ENCODE measurements around the gene THSD7B. TPM values are rescaled to one million over a fixed set of nuclear protein-coding genes. Genes with fewer than 3 reads are reported as not detected.

Gene THSD7B
- total RNA-seq, 1 donor from 2014 or later, result not detected

- no peaks in the 10 kb centered on the region for H3K4me1 Mint-ChIP-seq
- ATAC-seq (ENCODE audit: low read depth) (no peak), DNase-seq (no peak)
- no peaks in the 10 kb centered on the region for H3K36me3 Mint-ChIP-seq (ENCODE audit: low read depth)
- H3K27me3 Mint-ChIP-seq, result no peaks in the 10 kb centered on the region
- POLR2A ChIA-PET, result no interaction called here
- H3K27ac Mint-ChIP-seq, result no peak overlapping the region
- intact Hi-C loops (cut with micrococcal nuclease), result no loop called here
- peaks cover 9% of the 10 kb centered on the region for H3K9me3 Mint-ChIP-seq
- H3K4me3 Mint-ChIP-seq, result no peak overlapping the region
- CTCF ChIA-PET, result no interaction called here
- TF ChIP-seq CTCF (IDR thresholded peaks at IDR 0.05), result no peak
Measured at GRCh38 chr2:137405496-137405895, 640.2 kb downstream of the THSD7B start.

GRCh38 chr2:137411585-137411984 is 646.2 kb downstream of the THSD7B start:
- DNase-seq (no peak), ATAC-seq (ENCODE audit: low read depth) (no peak)
- no peak overlapping the region for H3K27ac Mint-ChIP-seq
- no peaks in the 10 kb centered on the region for H3K4me1 Mint-ChIP-seq
- intact Hi-C loops (cut with micrococcal nuclease), result no loop called here
- peaks cover 5% of the 10 kb centered on the region for H3K9me3 Mint-ChIP-seq
- TF ChIP-seq CTCF (IDR thresholded peaks at IDR 0.05), result no peak
- H3K4me3 Mint-ChIP-seq, result no peak overlapping the region
- CTCF ChIA-PET, result no interaction called here
- H3K27me3 Mint-ChIP-seq, result no peaks in the 10 kb centered on the region
- no peaks in the 10 kb centered on the region for H3K36me3 Mint-ChIP-seq (ENCODE audit: low read depth)
- POLR2A ChIA-PET, result no interaction called here

- Mint-ChIP-seq H3K36me3 (ENCODE audit: low read depth) (no peaks in the 10 kb centered on the region), H3K4me1 (no peaks in the 10 kb centered on the region), H3K9me3 (peaks cover 7% of the 10 kb centered on the region), H3K27ac (no peak overlapping the region), H3K27me3 (no peaks in the 10 kb centered on the region), H3K4me3 (no peak overlapping the region)
- intact Hi-C loops (cut with micrococcal nuclease), result no loop called here
- POLR2A ChIA-PET, result no interaction called here
- CTCF ChIA-PET, result no interaction called here
- DNase-seq (no peak), ATAC-seq (ENCODE audit: low read depth) (no peak)
- no peak for TF ChIP-seq CTCF (IDR thresholded peaks at IDR 0.05)
Measured at GRCh38 chr2:137420744-137421143, 655.4 kb downstream of the THSD7B start.

- ChIA-PET CTCF (no interaction called here), POLR2A (no interaction called here)
- no peak for DNase-seq
- TF ChIP-seq CTCF (IDR thresholded peaks at IDR 0.05), result no peak
- intact Hi-C loops (cut with micrococcal nuclease), result no loop called here
- no peak for ATAC-seq (ENCODE audit: low read depth)
- no peak overlapping the region for H3K27ac Mint-ChIP-seq
- no peaks in the 10 kb centered on the region for H3K9me3 Mint-ChIP-seq
- H3K4me3 Mint-ChIP-seq, result no peak overlapping the region
- H3K36me3 Mint-ChIP-seq (ENCODE audit: low read depth), result no peaks in the 10 kb centered on the region
- H3K4me1 Mint-ChIP-seq, result no peaks in the 10 kb centered on the region
- H3K27me3 Mint-ChIP-seq, result no peaks in the 10 kb centered on the region
Measured at GRCh38 chr2:137435162-137435561, 669.8 kb downstream of the THSD7B start.

- CTCF ChIA-PET, result no interaction called here
- H3K27me3 Mint-ChIP-seq, result no peaks in the 10 kb centered on the region
- POLR2A ChIA-PET, result no interaction called here
- no peaks in the 10 kb centered on the region for H3K9me3 Mint-ChIP-seq
- intact Hi-C loops (cut with micrococcal nuclease), result no loop called here
- no peak overlapping the region for H3K27ac Mint-ChIP-seq
- H3K4me1 Mint-ChIP-seq, result no peaks in the 10 kb centered on the region
- no peak for TF ChIP-seq CTCF (IDR thresholded peaks at IDR 0.05)
- ATAC-seq (ENCODE audit: low read depth), result no peak
- no peaks in the 10 kb centered on the region for H3K36me3 Mint-ChIP-seq (ENCODE audit: low read depth)
- DNase-seq, result no peak
- H3K4me3 Mint-ChIP-seq, result no peak overlapping the region
Measured at GRCh38 chr2:137437386-137437785, 672.0 kb downstream of the THSD7B start.
